Activated CD4-positive, CD25-positive, alpha-beta regulatory T cell treated with anti-CD3 and anti-CD28 coated beads, Interleukin-2, amount 50 U/mL, for 16 hours (primary cell): Measurements from ENCODE around the gene KCNJ4.

ENCODE experiments used
- DNase-seq: peaks from one replicate; pipeline ENCODE4 v3.0.0-alpha.2; 2020; ENCODE audit warnings: low read depth, low spot score

KCNJ4 gene

DNA sequence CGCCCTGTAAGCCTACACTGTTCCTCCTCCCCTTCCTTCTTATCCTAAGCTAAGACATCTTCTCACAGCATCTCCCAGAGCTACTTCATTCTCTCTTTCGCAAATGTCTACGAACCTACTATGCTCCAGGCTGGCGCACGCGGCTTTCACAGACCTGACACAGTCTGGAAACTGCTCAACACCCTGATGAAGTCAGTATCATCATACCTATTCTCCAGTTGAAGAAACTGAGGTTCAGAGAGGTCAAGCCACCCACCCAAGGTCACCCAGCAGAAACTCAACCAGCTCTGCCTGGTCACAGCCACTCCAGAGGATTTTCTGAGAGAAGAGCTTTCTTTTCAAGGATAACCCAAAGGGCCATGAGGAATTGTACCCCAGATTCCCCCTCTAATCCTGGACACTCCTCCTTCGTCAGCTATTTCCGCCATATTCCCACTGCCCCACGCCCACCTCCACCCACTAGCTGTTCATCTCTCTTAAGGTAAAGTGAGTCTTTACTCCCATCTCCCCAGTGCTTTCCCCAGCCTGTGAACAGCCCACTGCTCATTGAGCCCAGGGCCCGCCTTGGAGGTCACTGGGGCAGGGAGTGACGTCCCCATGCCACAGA, 1.8 kb downstream of the KCNJ4 start:
- no peak for DNase-seq

DNA sequence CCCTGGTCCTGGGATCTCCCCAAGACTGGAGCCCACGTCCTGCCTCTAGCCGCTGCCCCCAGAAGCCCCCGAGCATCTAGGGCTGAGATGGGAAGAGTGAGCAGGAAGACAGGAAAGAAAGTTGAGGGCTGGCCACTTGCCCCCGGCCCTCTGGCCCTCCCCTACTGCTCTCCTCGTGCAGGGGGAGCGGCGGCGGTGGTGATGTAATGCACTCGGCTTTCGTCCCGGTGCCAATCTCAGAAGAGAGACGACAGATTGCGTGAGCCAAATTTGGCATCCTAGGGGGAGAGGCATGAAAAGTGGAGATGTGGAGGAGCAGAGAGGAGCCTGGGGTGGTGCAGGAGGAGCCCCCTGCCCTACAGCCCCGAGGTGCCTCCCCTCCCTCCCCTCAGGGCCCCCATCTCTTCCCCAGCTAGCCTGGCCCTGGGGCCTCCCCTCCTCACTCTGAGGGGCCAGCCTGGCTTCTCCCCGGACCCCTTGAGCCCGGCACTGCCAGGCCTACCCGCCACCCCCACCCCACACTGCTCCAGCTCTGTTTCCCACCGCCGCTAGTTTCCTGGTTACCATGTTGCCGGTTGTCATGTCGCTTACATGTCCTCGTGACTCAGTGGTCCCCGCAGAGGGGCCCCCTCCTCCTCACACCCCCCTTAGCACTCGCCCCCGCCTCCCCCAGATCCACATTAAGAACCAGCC, 2.5 kb downstream of the KCNJ4 start:
- DNase-seq = no peak

DNA sequence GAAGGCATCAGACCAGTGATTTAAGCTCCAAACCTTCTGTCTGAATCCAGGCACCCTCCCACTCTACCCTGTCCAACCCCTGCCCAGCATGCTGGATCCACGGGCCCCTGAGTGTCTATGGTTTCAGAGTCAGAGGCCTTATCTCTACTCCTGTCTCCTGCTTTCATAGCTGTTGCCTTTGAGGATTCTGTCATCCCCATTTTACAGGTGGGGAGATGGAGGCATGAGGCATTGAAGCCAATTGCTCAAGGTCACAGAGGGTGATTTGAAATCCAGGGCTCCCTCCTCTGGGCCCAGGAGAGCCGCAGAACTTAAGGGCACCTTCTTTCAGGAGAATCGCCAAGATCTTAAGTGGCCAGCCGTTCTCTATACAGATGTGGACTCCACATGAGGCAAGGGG, 3.1 kb downstream of the KCNJ4 start:
- DNase-seq = no peak

DNA sequence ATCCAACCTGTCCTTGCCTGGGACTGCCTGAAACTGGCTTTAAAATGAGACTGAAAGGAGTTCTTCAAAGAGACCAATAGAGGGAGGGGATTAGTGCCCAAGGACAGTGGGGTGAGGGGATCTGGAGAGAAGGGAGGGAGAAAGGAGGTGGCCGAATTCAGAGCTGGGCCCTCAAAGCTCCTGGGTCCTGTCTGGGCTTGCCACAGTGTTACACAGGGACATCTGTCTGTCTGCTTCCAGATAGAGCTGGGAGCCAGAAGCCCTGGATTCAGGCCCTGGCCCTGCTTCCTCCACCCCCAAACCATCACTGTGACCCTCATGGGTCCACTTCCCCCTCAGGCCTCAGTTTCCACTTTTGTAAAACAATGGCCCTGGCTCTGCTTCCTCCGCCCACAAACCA, 3.6 kb downstream of the KCNJ4 start:
- DNase-seq = no peak

DNA sequence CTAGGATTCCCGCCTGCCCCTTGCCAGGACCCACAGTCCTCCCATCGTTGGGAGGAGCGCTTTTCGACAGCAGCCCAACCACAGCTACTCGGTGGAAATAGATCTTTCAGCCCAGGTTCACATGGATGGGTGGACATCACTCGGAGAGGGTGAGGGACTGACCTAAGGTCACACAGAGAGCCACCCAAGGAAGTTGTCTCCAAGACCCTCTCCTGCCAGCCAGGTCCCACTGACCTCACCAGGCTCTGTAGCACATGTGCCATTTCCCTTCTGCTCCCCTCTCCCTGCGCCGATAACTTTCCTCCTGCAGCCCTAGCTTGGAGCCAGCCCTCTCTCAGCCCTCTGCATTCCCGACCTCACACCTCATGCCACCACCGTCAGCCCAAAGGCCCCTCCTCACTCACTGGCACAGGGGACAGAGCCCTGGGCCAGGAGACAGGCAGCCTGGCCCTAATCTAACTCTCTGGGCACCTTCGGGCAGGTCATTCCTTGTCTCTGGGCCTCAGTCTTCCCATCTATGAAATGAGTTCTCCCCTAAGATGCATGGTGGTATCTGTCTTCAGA, 4.7 kb downstream of the KCNJ4 start:
- no peak for DNase-seq

DNA sequence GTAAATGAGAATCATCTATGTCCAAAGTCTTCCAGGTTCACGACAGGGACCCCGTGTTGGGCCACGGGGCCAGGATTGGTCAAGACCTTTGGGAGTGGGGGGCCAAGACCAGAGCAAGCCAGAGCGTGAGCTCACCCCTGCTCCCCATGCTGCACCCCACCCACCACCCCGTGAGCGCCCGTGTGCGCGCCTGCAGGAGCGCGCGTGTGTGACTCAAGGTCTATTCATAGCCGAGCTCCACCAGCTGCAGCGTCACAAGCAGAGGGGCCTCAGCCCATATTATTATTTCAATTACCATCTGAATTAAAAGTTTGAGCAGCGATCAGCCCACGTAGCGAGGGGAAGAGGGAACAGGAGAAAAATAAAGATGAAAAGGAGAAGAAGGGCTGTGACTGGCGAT, 5.2 kb downstream of the KCNJ4 start:
- no peak for DNase-seq

DNA sequence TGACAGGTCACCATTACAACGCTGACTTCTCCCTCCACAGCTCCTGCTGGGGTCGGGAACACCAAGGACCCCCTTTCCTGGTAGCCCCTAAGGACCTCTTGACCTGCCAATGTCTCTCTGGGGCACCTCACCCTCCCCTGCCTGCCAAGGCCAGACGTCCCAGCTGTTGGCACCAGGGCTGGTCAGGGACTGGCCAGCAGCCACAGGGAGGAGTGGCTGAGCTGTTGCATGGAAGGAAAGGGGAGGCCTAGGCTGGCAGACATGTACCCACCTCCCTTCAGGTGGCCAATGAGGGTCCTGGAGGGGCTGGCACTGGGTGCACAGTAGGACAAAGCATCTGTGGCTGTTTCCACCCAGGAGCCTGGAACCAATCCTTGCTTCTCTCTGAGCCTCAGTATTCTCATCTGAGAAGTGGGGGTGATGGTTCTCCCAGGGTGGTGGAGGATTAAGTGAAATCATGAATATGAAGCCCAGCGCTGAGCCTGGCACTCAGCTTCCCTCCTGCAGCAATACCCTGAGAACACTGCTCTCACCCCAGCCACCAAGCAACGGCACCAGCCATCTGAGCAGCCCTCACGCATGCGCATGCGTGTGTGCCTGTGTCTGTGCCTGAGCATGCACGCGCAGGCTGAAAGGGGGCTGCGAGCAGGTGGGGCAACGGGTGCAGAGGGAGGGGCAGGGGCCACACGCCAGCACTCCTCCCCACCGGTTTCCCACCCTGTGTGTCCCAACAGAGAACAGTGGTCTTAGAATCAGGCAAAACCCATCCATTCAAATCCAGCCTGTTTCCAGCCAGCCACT, 5.9 kb downstream of the KCNJ4 start:
- no peak for DNase-seq

DNA sequence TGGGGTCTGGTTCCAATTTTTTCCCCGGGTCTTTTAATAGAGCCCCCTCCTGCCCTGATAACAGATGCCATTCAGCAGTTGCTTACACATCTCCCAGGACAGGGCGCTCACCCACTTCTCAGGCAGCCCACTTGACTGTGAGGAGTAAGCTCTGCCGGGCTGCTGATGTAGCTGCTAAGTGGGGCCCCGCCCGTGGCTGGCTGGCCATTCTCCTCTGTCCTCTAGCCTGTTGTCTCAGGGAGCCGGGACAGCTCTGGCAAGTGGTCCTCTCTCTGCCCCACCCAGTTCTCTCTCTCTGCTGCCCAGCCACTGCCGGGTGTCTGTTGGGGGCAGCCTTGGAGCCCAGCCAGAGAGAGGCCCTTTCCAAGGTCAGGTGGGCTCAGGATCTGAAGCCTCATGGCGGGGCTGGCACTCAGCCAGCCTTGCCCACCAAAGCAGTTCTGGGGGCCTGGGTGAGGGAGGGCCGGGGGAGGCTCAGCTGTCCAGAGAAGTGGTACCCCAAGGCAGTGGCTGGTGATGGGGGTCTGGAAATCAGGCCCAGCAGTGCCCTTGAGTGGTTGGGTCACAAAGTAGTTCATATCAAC, 8.9 kb downstream of the KCNJ4 start:
- DNase-seq = no peak

DNA sequence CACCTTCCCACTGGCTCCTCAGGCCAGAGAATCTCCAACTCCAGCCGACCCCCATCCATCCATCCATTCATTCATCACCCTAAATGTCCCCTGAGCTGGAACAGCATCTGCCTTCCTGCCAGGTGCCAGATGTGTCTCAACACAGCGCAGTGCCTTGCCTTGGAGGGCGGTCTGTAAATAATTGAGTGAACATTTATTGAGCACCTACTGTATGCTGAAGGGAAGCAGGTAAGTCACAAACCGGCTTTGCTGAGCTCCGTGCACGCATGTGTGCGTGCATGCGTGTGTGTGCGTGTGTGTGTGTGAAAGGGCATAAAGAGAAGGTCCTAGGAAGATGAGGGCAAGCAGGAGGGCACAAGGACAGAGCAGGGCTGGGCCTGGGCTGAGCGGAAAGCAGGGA, 10.2 kb downstream of the KCNJ4 start:
- DNase-seq = no peak

DNA sequence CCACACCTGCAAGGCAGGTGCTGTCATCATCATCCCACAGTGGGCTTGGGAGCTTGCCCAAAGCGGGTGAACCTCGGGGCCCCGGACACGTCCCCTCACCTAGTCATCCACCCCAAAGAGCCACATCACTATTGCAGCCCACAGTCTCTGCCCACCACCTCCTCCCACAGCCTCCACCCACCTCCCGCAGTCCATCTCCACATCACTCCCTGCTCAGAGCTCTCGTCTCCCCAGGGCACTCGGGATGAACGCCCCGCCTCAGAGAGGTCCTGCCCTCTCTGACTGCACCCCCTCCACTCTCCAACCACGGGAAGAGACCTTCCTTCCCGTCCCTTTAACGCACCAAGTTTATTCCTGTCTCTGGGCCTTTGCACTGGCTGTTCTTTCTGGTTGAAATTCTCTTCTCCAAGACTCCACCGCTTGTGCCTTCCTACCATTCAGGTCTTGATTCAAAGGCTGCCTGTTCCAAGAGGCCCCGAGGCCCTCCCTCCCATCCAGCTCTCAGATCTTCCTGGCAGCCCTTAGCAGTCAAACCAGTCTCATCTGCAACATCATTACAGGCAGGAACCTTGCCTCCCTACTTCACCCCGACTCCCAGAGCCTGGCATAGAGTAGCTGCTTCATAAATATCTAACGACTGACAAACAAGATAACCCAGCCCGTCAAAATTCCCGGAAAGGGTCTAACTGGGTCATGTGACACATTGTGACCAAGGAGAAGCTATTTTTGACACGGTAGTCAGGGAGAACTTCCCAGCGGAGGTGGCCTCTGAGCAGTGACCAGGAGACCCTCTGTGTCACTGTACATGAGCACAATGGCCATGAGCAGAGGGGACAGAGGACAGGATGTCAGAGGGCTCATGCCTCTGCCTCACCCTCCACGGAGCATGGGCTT, 11.1 kb downstream of the KCNJ4 start:
- no peak for DNase-seq

DNA sequence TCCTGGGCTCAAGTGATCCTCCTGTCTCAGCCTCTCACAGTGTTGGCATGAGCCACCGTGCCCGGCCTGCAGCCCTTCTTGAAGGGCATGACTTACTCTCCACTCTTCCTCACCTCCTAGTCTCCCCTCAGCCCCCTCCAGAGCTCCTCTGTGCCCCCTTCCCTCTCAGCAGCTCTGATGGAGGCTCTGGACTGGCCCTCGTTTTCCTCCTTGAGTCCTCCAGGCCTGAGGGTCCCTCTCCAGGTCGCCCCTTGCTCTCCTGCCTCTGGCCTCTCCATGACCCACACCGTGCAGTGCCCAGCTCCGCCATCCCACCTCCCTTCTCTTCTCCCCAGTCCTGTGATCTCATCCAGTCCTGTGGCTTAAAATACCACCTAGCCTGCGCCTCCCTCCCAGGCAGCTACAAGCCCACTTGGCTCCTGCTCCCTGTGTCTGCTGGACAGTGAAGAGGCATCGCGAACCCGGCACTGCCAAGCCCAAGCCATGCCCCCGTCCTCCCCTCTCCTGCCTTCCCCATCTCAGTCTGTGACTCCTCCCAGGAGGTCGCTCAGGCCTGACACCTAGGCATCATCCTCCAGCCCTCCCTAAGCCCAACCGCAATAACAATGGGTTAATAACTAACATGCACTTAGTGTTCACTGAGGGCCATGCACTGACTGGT, 11.9 kb downstream of the KCNJ4 start:
- DNase-seq = no peak

DNA sequence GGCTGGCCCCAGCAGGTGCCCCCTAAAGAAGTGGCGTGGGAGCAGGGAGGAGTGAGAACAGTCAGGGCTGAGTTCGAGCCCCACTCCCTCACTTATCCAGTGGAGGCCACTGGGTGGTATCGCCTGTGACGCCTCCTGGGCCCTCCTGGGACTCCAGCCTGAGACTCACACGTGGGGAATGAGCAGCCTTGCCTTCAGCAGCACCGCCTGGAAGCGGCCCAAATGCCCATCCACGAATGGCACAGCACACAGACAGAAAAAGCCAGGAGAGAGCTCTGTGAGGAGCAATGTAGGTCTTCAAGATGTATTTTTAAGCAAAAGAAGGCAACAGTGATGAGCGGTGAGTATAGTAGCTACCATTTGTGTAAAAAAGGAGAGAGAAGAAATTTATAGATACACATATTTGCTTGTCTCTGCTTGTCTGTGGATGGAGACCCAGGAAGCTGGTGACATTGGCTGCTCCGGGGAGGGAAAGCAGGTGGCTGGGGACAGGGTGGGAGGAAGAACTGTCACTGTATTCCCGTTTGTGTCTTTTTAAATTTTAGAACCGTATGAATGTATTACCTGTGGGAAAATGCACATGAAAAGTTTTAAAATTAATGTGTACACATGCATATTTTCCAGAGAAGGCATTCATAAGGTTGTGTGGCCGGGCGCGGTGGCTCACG, 13.2 kb downstream of the KCNJ4 start:
- no peak for DNase-seq

DNA sequence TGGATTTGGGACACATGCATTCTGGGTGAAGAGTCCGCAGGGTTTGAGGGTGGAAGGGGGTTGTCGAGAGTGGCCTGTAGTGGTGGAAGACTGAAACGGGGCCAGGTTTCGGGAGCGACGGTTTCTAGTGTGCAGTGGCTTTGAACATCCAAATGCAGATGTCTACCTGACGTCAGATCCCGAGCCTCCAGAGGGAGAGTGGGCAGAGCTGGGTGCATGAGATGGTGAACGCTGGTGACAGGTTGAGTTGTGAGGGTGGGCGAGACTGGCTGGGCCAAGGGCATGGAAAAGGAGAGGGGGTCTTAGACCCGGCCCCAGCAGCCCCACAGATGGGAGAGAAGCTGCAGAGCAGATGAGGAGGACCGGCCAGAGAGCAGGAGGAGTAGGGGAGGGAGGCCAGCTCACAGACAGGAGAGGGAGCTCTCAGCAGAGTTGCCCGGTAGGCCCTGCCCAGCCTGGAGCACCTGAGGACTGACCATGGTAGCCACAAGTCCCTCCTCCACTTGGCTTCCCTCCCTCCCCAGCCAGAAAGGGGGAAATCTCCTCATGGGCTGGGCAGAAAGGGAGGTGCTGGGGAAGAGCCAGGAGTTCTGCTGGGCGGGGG, 14.2 kb downstream of the KCNJ4 start:
- DNase-seq = no peak

DNA sequence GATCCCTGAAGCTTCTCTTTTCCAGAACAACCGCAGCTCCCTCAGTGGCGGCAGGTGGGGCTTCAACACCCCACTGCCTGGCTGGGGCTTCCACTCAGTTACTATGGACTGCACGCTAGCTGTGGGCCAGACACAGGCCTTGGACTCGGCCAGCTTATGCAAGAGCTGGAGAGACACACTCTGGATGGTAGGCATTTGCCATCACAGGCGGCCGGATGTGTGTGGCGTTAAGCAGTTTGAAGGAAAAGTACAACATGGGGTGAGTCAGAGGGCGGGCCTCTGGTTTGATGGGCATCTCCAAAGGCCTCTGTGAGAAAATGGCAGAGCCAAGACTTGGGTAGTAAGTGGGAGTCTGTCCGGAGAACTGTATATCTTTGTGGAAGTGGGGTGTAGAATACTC, 17.6 kb downstream of the KCNJ4 start:
- DNase-seq = no peak

DNA sequence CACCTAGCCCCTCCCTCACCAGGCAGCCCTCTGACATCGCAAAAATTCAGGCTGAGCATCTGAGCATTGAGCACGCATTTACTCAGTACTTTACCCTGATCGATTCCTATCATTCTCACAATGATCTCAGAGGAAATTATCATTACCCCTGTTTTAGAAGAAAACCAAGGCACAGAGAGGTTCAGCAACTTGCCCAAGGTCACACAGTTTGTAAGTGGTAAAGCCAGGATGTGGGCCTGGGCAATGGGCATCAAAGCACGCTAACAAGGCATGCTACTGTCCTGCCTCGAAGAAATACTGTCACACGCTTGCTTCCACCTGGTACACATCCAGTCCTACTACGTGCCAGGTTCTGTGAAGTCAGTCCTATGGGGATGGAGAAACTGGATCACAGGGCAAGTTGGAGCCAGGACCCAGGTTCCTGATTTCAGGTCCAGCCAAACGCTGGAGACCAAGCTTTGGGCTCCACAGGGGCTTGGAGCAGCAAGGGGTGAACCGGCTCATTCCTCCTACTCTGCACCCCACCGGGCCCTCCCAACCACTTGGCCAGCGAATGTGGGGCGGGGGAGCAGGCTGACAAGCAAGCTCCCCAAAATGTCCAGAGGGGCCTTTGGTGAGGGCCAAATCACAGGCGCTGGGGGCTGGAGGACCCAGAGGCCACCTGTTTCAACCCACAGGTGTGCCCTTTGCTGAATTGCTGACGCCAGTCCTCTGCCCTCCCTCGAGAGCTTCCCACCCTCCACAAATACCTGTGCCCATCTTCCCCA, 18.2 kb downstream of the KCNJ4 start:
- no peak for DNase-seq

DNA sequence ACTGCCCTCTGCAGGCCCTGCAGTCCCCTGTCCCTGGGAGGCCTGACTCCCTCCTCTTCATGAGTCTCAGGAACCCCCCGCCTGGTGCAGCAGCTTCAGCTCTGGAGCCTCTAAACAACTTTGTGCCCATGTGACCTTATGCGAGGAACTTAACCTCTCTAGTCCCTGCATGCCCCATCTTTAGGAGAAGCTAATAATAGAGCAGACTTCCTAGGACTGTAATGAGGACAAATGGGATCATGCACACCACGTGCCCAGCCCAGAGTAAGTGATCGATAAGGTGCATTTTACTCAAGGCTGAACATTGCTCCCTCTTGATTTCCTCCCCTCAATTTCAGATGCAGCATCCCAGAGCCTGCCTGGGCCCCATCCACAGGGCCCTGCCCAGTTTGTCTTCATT, 19.0 kb downstream of the KCNJ4 start:
- DNase-seq = no peak

DNA sequence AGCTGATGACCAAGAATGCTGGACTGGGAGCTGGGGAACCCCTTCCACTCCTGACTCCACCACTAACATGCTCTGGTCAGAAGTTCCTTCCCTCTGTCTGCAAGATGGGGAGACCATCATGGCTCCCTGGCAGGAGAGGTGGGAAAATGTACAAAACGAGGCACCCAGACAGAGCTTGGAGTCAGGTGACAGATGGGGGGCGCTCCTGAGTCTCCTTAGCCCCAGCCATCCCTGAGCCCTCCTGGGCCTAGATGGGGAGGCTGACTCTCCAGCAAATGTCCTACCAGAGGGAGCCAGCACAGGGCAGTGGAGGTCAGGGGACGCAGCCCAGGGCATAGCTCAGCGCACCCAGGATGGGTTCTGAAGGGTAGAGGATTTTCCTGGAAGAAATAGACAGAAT, 20.0 kb downstream of the KCNJ4 start:
- DNase-seq = no peak

DNA sequence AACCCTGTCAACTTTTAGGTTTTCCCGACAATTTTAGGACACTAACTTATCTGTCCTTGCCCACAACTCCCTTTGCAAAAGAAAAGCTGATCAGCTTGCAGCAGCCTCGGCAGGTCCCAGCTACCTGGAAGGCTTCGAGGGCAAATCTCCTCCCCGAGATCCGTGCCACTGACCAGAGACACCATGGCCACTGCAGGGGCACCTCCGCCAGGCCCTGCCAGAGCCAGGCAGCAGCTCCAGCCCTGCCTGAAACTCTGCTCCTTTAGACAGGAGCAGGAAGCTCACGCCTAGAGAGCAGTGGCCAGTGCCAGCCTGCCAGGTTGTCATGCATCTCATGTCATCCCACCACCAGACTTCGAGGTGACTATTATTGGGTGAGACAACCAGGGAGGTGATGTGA, 21.1 kb downstream of the KCNJ4 start:
- DNase-seq = no peak

DNA sequence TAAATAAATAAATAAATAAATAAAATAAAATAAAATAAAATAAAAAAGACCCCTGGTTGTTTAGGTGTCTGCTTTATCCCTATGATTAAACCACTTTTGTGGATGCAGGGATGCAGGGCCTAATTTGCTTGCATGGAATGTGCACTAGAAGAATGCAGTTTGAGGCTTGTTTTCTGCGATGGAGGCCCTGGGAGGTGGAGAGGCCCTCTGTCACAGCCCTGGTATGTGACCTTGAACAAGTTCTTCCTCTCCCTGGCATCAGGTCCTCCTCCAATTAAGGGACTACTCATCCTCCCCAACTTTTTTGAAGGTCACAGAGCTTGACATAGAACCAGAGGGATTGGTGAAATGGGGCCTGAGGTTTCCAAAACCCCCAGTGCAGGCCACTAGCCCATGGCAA, 22.7 kb downstream of the KCNJ4 start:
- DNase-seq = no peak
